ENCODE data around the gene KHK. TPM values are rescaled to one million over a fixed set of nuclear protein-coding genes. Genes with fewer than 3 reads are reported as not detected.

Gene KHK
- total and polyA plus RNA-seq, 2 of the 8 experiments (the other 6 are each of a cell fraction or from before 2014, with no cell fraction given), result 11.0 to 17.7 TPM

- H2AK5ac ChIP-seq (ENCODE audit: low read depth, low read length), result no peak overlapping the region
- H3K27ac ChIP-seq (ENCODE audit: low read depth, low read length), result no peak overlapping the region
- FAIRE-seq (no peak), DNase-seq (ENCODE audit: low read depth in 1 of 2, low spot score in 2 of 2) (no peak)
- H3K14ac ChIP-seq (ENCODE audit: insufficient read length), result no peak overlapping the region
- no peak overlapping the region for H4K8ac ChIP-seq (ENCODE audit: extremely low read depth, insufficient read depth, low read length)
- no peaks in the 10 kb centered on the region for H3K79me2 ChIP-seq (ENCODE audit: control insufficient read depth in 1 of 2, insufficient read depth in 2 of 2, low read length in 2 of 2)
- no peak overlapping the region for H3K4ac ChIP-seq (replicated peaks; ENCODE audit: insufficient read length, low read depth, low read length)
- no peak overlapping the region for H3K56ac ChIP-seq (replicated peaks; ENCODE audit: insufficient read length, low read depth, low read length)
- peaks cover 0 to 4% of the 10 kb centered on the region in 2 experiments for H4K20me1 ChIP-seq (replicated peaks in 1 of 2; ENCODE audit: control insufficient read depth in 1 of 2, insufficient read depth in 2 of 2, low read length in 2 of 2)
- no peak overlapping the region for H2BK12ac ChIP-seq (ENCODE audit: low read depth, low read length)
- H3K9ac ChIP-seq (replicated peaks in 1 of 4; ENCODE audit: extremely low read depth in 1 of 4, low read depth in 3 of 4, low read length in 3 of 4), result no peak overlapping the region
- H4K91ac ChIP-seq (replicated peaks; ENCODE audit: insufficient read length, low read length), result no peak overlapping the region
- ChIA-PET POLR2A (ENCODE audit: partially characterized antibody) (interaction anchor here (1.1 to 19.3 kb wide), 6 partner anchors 13 to 303 kb away, joined by 3 to 441 read pairs (median 4); partner anchors contain the start of genes EMILIN1, GTF3C2, OST4 and TMEM214), CTCF (ENCODE audit: partially characterized antibody) (interaction anchor here (0.6 to 18.3 kb wide), 6 partner anchors 11 to 131 kb away, joined by 3 to 160 read pairs (median 4); partner anchors contain the start of genes EMILIN1 and KHK)
- no peak overlapping the region for H3K4me2 ChIP-seq (ENCODE audit: insufficient read depth in 1 of 2, low read depth in 2 of 2, low read length in 2 of 2)
- WGBS, 2 experiments (ENCODE audit: extremely low coverage in 1 of 2, insufficient coverage in 1 of 2, insufficient read length in 1 of 2, insufficient replicate concordance in 2 of 2, low coverage in 1 of 2, low lambda C conversion rate in 2 of 2, missing lambda C conversion rate in 1 of 2), result 96% methylated on average over 8 of the region's 8 CpGs; no CpG with 5 or more reads in 1 of the 2 experiments
- no peaks in the 10 kb centered on the region for H3K9me3 ChIP-seq (ENCODE audit: insufficient read depth in 2 of 2, low read depth in 1 of 2, low read length in 1 of 2)
- no peak overlapping the region for H3K4me3 ChIP-seq (ENCODE audit: extremely low read depth in 1 of 4, insufficient read depth in 2 of 4, low read depth in 3 of 4, low read length in 4 of 4)
- H3K23me2 ChIP-seq (ENCODE audit: low read depth, low read length), result peaks cover 13% of the 10 kb centered on the region
- no peaks in the 10 kb centered on the region for H3K79me1 ChIP-seq (ENCODE audit: low read depth, low read length)
- no peak overlapping the region for H4K5ac ChIP-seq (ENCODE audit: insufficient read length, low read depth, low read length)
- peaks cover 17 to 35% (median 24%) of the 10 kb centered on the region in 4 experiments for H3K36me3 ChIP-seq (ENCODE audit: control insufficient read depth in 2 of 4, insufficient read depth in 4 of 4, low read length in 3 of 4)
- no peak overlapping the region for H3K18ac ChIP-seq (ENCODE audit: extremely low read depth, low read length)
- H3K4me1 ChIP-seq (replicated peaks in 1 of 4; ENCODE audit: control insufficient read depth in 3 of 4, insufficient read depth in 4 of 4, low read length in 3 of 4), result no peaks in the 10 kb centered on the region; a peak in 4 of 7 replicates
- no peak overlapping the region for H2BK120ac ChIP-seq (replicated peaks; ENCODE audit: low read depth, low read length)
- no peak overlapping the region for H3K23ac ChIP-seq (ENCODE audit: insufficient read length)
- H2AFZ ChIP-seq (ENCODE audit: low read length), result no peak overlapping the region
- TF ChIP-seq MAFK (IDR thresholded peaks at IDR 0.05; ENCODE audit: low read depth, low read length) (no peak), TBP (IDR thresholded peaks at IDR 0.05; ENCODE audit: low read depth, low read length) (no peak), TEAD4 (IDR thresholded peaks at IDR 0.05; ENCODE audit: low read depth, low read length) (no peak), KDM1A (IDR thresholded peaks at IDR 0.05; ENCODE audit: borderline replicate concordance, low read length) (no peak), GABPA (IDR thresholded peaks at IDR 0.05; ENCODE audit: borderline replicate concordance, insufficient read depth, low read length) (no peak)
- H2BK20ac ChIP-seq (ENCODE audit: low read length), result no peak overlapping the region
- no peak overlapping the region for H2BK5ac ChIP-seq (ENCODE audit: low read depth, low read length)
- no peak overlapping the region for H2BK15ac ChIP-seq (ENCODE audit: low read length)
- no peaks in the 10 kb centered on the region for H3K27me3 ChIP-seq (replicated peaks in 1 of 4; ENCODE audit: control insufficient read depth in 3 of 4, extremely low read depth in 1 of 4, insufficient read depth in 3 of 4, low read length in 3 of 4)
These were observed 32.8 kb upstream of the KHK start for GRCh38 chr2:27053776-27054175.
